ENCODE data around the gene ARHGAP10. TPM values are rescaled to one million over a fixed set of nuclear protein-coding genes. Genes with fewer than 3 reads are reported as not detected.

ARHGAP10 gene
- total RNA-seq, 1 experiment from 2014 or later: 36.6 TPM

- peak in 1 of 2 experiments; percentile 64 for TF ChIP-seq CTCF (IDR thresholded peaks at IDR 0.05; ENCODE audit: insufficient read depth in 1 of 2, low read depth in 1 of 2, low read length in 1 of 2, severe bottlenecking in 1 of 2, unreplicated experiment in 1 of 2)
- Histone ChIP-seq H3K4me1 (no peaks in the 10 kb centered on the region), H3K27me3 (replicated peaks; ENCODE audit: control insufficient read depth, insufficient read depth, low read length) (no peaks in the 10 kb centered on the region), H3K36me3 (ENCODE audit: control insufficient read depth, insufficient read depth, low read length) (no peaks in the 10 kb centered on the region), H3K9me3 (no peaks in the 10 kb centered on the region), H3K4me3 (ENCODE audit: low read depth, low read length) (no peak overlapping the region)
- no peaks in the 10 kb centered on the region for H3K9me3 Mint-ChIP-seq (ENCODE audit: unreplicated experiment)
- POLR2A ChIA-PET: no interaction called here
- peaks cover 12% of the 10 kb centered on the region for H3K4me1 Mint-ChIP-seq (ENCODE audit: low read depth, unreplicated experiment)
- H3K36me3 Mint-ChIP-seq (ENCODE audit: insufficient read depth, unreplicated experiment): peaks cover 15% of the 10 kb centered on the region
- no TSS peak for BruUV-seq (replicated peaks)
- no peak overlapping the region for H3K4me3 Mint-ChIP-seq (ENCODE audit: unreplicated experiment)
- DNase-seq: peak in 1 of 2 experiments; percentile 30
- no peak overlapping the region for H3K27ac Mint-ChIP-seq (ENCODE audit: unreplicated experiment)
- no peaks in the 10 kb centered on the region for H3K27me3 Mint-ChIP-seq (ENCODE audit: insufficient read depth, unreplicated experiment)
- CTCF ChIA-PET: no interaction called here
- intact Hi-C loops (cut with micrococcal nuclease; ENCODE audit: unreplicated experiment): loop anchor here (1.0 to 10.0 kb wide), 3 partner anchors 228 to 490 kb away; no protein-coding TSS in a partner anchor
Measured at GRCh38 chr4:147924604-147925412, 192.9 kb downstream of the ARHGAP10 start.

GRCh38 chr4:147927377-147928137, 195.7 kb downstream of the ARHGAP10 start:
- Histone ChIP-seq H3K9me3 (no peaks in the 10 kb centered on the region), H3K4me3 (ENCODE audit: low read depth, low read length) (no peak overlapping the region), H3K27me3 (replicated peaks; ENCODE audit: control insufficient read depth, insufficient read depth, low read length) (no peaks in the 10 kb centered on the region), H3K4me1 (no peaks in the 10 kb centered on the region), H3K36me3 (ENCODE audit: control insufficient read depth, insufficient read depth, low read length) (no peaks in the 10 kb centered on the region; the same call in 1 of the 2 replicates)
- BruUV-seq (replicated peaks): no TSS peak
- no peaks in the 10 kb centered on the region for H3K9me3 Mint-ChIP-seq (ENCODE audit: unreplicated experiment)
- intact Hi-C loops (cut with micrococcal nuclease; ENCODE audit: unreplicated experiment): loop anchor here (10.0 kb wide), 1 partner anchor 487 kb away; no protein-coding TSS in a partner anchor
- no peak for DNase-seq
- H3K4me1 Mint-ChIP-seq (ENCODE audit: low read depth, unreplicated experiment): no peaks in the 10 kb centered on the region
- H3K36me3 Mint-ChIP-seq (ENCODE audit: insufficient read depth, unreplicated experiment): peaks cover 17% of the 10 kb centered on the region
- no peaks in the 10 kb centered on the region for H3K27me3 Mint-ChIP-seq (ENCODE audit: insufficient read depth, unreplicated experiment)
- no peak overlapping the region for H3K27ac Mint-ChIP-seq (ENCODE audit: unreplicated experiment)
- H3K4me3 Mint-ChIP-seq (ENCODE audit: unreplicated experiment): no peak overlapping the region
- ChIA-PET CTCF (interaction anchor here (0.9 kb wide), 1 partner anchor 61 kb away, joined by 3 read pairs; no protein-coding TSS in a partner anchor), POLR2A (no interaction called here)
- no peak for TF ChIP-seq CTCF (IDR thresholded peaks at IDR 0.05; ENCODE audit: insufficient read depth in 1 of 2, low read depth in 1 of 2, low read length in 1 of 2, severe bottlenecking in 1 of 2, unreplicated experiment in 1 of 2)

- TF ChIP-seq CTCF (IDR thresholded peaks at IDR 0.05; ENCODE audit: insufficient read depth in 1 of 2, low read depth in 1 of 2, low read length in 1 of 2, severe bottlenecking in 1 of 2, unreplicated experiment in 1 of 2): no peak
- no TSS peak for BruUV-seq (replicated peaks)
- H3K27me3 ChIP-seq (replicated peaks; ENCODE audit: control insufficient read depth, insufficient read depth, low read length): no peaks in the 10 kb centered on the region
- intact Hi-C loops (cut with micrococcal nuclease; ENCODE audit: unreplicated experiment): loop anchor here (10.0 kb wide), 1 partner anchor 486 kb away; no protein-coding TSS in a partner anchor
- DNase-seq: no peak
- Mint-ChIP-seq H3K4me3 (ENCODE audit: unreplicated experiment) (no peak overlapping the region), H3K36me3 (ENCODE audit: insufficient read depth, unreplicated experiment) (peaks cover 17% of the 10 kb centered on the region), H3K4me1 (ENCODE audit: low read depth, unreplicated experiment) (no peaks in the 10 kb centered on the region), H3K9me3 (ENCODE audit: unreplicated experiment) (no peaks in the 10 kb centered on the region), H3K27me3 (ENCODE audit: insufficient read depth, unreplicated experiment) (no peaks in the 10 kb centered on the region), H3K27ac (ENCODE audit: unreplicated experiment) (no peak overlapping the region)
- H3K9me3 ChIP-seq: no peaks in the 10 kb centered on the region
- H3K4me3 ChIP-seq (ENCODE audit: low read depth, low read length): no peak overlapping the region
- H3K36me3 ChIP-seq (ENCODE audit: control insufficient read depth, insufficient read depth, low read length): no peaks in the 10 kb centered on the region; the same call in 1 of the 2 replicates
- ChIA-PET POLR2A (no interaction called here), CTCF (interaction anchor here (0.9 kb wide), 1 partner anchor 62 kb away, joined by 3 read pairs; no protein-coding TSS in a partner anchor)
- no peaks in the 10 kb centered on the region for H3K4me1 ChIP-seq
Measured at GRCh38 chr4:147928400-147928799, 196.5 kb downstream of the ARHGAP10 start.
